Adipocyte (in vitro differentiated cells): ENCODE data around the gene SCP2D1.

Experiments used
- DNase-seq: peaks from one replicate; pipeline ENCODE4 v3.0.0-alpha.2; 2015; ENCODE audit warnings: low read depth
- H3K27me3 ChIP-seq: replicated peaks from 2 replicates; pipeline ENCODE4 v1.7.0; 2013; ENCODE audit warnings: mild to moderate bottlenecking, low read length, moderate library complexity; ENCODE audit not compliant: control insufficient read depth, insufficient read depth
- H3K36me3 ChIP-seq: 2 replicates; pipeline ENCODE4 v1.7.0; 2013; ENCODE audit warnings: low read length, mild to moderate bottlenecking, moderate library complexity; ENCODE audit not compliant: control insufficient read depth, insufficient read depth, severe bottlenecking
- H3K4me1 ChIP-seq: 2 replicates; pipeline ENCODE4 v1.7.0; 2013; ENCODE audit warnings: mild to moderate bottlenecking, low read length, moderate library complexity; ENCODE audit not compliant: control insufficient read depth, insufficient read depth
- H3K4me3 ChIP-seq: 2 replicates; pipeline ENCODE4 v1.7.0; 2013; ENCODE audit warnings: mild to moderate bottlenecking, low read length, moderate library complexity
- H3K9ac ChIP-seq: 2 replicates; pipeline ENCODE4 v1.7.0; 2013; ENCODE audit warnings: mild to moderate bottlenecking, low read length, moderate library complexity
- H3K9me3 ChIP-seq: 2 replicates; pipeline ENCODE4 v1.7.0; 2013; ENCODE audit warnings: mild to moderate bottlenecking, low read length, moderate library complexity; ENCODE audit not compliant: control insufficient read depth

The SCP2D1 gene

DNA sequence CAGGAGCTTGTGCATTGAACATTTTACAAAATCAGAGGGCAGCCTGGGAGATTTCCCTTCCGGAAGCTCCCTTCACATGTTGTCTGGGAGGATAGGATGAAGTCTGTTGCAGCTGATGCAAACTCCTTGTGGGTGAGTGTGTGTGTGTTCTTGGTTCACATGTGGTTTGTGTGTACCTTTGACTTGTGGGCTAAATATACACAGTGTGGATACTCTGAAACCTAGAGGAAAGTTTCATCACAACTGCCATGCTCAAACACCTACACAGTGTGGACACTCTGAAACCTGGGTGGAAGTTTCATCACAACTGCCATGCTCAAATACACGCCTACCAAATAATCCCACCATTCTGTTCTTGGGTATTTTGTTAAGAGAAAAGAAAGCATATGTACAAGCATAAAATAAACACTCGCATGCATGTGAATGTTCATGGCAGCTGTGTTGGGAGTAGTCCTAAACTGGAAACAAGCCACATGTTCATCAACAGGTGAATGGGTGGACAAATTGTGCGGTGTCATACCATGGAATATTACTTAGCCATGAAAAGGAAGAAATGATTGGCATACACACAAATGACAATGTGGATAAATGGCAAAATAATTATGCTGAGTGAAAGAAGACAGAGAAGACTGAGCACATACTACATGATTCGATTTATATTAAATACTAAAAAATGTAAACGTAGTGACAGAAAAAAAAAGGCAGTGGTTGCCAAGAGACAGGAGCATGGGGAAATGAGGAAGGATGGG, 1.8 kb downstream of the SCP2D1 start:
- DNase-seq = no peak
- H3K36me3 ChIP-seq = no peaks in the 10 kb centered on the region
- H3K4me3 ChIP-seq = no peak overlapping the region

DNA sequence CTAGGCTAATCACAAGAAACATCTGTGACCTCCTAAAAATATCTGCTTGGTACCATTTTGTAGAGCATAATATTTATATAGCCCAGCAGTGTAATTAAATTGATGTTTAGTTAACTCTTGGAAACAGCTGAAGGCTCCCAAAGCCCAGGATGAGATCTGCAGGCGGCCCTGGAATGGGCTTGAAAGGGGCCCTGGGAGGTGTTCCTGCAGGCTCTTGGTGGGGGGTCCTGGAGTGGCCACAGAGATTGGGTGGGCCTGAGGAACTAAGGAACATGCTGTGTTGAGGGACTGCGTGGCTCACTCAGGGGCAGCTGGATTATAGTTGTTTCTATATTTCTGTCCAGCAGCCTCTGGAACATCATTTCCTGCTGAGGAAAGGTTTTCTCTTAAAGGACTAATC, 9.2 kb downstream of the SCP2D1 start:
- DNase-seq = no peak
- Histone ChIP-seq H3K4me1 (no peaks in the 10 kb centered on the region), H3K36me3 (no peaks in the 10 kb centered on the region)

More for the DNA sequence above, 1.8 kb downstream of the SCP2D1 start:
- Histone ChIP-seq H3K4me1 (no peaks in the 10 kb centered on the region), H3K27me3 (peaks cover under 1% of the 10 kb centered on the region), H3K9ac (no peak overlapping the region), H3K9me3 (no peaks in the 10 kb centered on the region)

DNA sequence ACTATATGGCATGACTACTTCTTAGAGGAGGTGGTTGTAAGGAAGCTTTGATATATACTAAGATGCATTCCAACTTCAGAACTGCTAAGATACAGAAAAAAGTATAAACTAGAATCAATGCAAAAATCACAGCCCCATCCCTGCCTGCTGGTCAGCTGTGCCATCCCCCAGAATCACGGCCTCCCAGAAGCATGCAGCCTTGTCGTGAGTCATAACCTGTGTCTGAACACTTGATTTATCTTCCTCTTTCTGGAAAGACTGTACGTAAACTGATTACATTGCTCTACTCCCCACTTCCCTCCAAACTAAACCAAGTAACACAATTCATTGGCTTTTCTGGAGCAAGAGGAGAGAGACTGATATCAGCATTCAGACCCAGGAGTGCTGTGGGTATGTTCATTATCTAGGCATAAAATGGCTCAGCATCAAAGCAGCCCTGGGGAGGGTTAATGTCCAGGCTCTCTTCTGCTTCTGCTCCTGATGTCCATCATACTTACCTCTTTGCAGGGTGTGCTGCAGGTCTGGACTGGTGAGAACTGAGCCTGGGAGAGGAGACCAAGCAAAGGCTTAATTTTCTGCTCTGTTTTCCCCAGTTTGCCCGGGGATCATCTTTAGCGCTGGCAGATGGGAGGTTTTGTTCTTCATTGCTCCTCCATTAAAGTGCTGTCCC, 18.4 kb downstream of the SCP2D1 start:
- peak; percentile 10 for DNase-seq
- H3K36me3 ChIP-seq = no peaks in the 10 kb centered on the region
- peaks cover 3% of the 10 kb centered on the region for H3K9me3 ChIP-seq
- no peak overlapping the region for H3K9ac ChIP-seq
- H3K4me1 ChIP-seq = peaks cover 9% of the 10 kb centered on the region
- no peaks in the 10 kb centered on the region for H3K27me3 ChIP-seq
- no peak overlapping the region for H3K4me3 ChIP-seq

More for the DNA sequence above, 9.2 kb downstream of the SCP2D1 start:
- no peak overlapping the region for H3K9ac ChIP-seq
- H3K4me3 ChIP-seq = no peak overlapping the region
- peaks cover 2% of the 10 kb centered on the region for H3K9me3 ChIP-seq
- H3K27me3 ChIP-seq = peaks cover 6% of the 10 kb centered on the region

DNA sequence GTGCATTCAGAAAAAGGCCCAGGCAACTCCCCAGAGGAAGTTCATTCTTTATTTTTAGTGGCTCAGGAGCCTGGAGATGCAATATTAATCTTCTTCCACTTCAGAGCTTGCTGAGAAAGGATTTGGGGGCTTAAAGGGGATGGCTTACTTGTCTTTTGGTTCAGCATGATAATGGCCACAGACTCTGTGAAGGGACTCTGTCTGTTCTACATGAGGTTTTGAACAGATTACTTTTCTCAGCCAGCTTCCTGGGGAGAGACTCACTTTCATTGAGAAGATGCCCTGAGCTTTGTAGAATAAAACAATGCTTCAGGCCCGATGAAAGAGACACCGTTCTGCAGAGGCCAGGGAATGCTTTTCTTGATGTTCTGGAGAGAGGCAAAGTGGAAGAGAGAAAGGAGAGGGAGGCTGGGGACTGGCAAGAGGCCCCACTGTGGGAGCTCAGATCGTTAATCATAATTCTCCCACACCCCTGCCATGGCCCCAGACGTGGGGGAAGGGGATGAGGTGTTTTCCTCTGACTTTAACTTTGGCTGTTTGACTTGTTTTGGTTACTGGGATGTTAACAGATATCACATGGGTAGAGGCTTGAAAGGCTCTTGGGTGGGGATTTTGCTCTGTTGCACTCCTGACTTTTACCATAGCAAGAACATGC, 19.1 kb downstream of the SCP2D1 start:
- peaks cover 9% of the 10 kb centered on the region for H3K4me1 ChIP-seq
- no peak overlapping the region for H3K4me3 ChIP-seq
- H3K9me3 ChIP-seq = peaks cover 3% of the 10 kb centered on the region
- no peaks in the 10 kb centered on the region for H3K27me3 ChIP-seq
- H3K36me3 ChIP-seq = no peaks in the 10 kb centered on the region
- DNase-seq = no peak
- H3K9ac ChIP-seq = no peak overlapping the region

DNA sequence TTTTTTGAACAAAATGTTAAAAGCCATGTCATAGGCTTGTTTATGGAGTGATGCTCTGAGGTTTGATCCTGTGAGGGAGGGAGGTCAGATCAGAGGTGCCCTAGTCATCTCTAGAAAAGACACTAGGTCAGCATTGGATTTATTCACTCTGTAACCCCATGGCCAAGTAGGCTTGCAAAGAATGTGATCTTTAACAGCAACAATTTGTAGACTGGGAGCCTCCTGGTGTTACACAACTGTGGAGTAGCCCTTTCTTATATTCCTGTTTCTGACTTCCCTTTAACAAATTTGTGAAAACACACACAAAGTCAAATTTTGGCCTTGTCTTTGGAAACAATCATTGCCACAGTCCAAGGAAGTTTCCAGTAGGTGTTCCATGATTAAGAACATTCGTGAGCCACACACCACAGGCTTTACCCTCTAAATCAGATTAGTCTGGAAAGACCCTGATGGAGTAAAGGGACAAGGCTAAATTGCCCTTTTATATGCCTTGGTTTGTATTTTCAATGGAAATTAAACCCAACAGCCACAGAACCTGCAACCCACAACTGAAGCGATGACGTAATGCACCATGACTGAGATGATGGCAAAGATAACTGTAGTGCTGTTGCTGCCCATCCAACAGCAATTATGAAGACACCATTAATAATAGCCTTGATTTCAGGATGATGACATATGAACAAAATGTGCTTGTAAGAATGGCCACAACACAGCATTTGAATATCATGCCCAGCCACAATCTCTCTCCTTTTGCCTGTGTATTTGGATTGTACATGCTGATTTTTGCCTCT, 22.1 kb downstream of the SCP2D1 start:
- no peaks in the 10 kb centered on the region for H3K27me3 ChIP-seq
- no peaks in the 10 kb centered on the region for H3K36me3 ChIP-seq
- no peak overlapping the region for H3K4me3 ChIP-seq
- DNase-seq = no peak
- H3K9ac ChIP-seq = no peak overlapping the region
- H3K9me3 ChIP-seq = peaks cover 11% of the 10 kb centered on the region
- peaks cover 9% of the 10 kb centered on the region for H3K4me1 ChIP-seq

DNA sequence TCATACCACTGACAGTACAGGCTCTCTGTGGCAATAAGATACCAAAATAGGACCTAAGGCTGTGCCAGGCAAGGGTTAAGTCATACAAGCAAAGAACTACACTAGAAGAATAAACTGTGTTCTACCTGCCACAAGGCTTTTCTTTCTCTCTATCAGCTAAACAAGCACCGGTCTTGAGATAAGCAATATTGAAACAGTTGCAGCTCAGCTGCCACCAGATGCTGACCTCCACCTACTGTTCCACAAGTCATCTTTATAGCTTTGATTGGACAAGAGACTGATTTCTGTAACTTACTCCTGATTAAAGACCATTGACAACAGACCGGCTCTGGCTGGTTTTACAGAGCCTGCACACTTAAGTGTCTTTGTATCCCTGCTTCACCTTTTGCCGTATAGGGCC, 24.1 kb downstream of the SCP2D1 start:
- DNase-seq = no peak
- H3K27me3 ChIP-seq = peaks cover 5% of the 10 kb centered on the region

DNA sequence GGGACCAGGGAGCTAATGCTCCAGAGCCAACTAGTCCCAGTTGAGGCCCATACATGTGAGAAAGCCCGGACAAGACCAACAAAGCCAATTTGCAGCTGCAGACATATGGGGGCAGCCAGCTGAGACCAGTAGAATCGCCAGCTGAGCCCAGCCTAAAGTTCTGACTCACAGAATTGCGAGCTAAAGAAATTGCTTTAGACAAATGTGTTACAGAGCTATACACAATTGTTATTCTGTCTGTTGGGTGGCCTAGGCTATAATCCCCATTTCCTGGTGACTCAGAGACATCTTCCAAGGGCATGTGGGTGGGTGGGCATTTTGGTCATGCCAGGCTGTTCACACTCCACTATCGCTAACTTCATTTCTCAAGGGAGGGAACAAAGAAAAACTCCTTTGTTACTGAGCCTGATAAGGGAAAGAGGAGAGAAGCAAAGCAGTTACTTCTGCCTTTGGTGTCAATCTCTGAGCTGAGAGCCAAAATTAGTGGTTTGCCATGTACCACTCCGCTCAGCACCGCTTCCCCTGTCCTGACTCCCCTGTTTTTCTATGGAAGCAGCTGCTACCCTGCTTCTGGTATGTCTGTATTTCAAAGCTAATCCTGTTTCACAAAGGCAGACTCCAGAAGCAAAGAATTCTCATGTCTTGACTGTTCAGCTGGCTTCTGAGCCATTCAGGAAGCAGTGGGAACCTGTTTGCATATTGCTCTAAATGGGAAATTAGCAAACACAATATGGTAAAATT, 26.1 kb downstream of the SCP2D1 start:
- Histone ChIP-seq H3K4me1 (no peaks in the 10 kb centered on the region), H3K27me3 (peaks cover 8% of the 10 kb centered on the region)
- no peak for DNase-seq

More for the DNA sequence above, 24.1 kb downstream of the SCP2D1 start:
- no peak overlapping the region for H3K4me3 ChIP-seq
- peaks cover 11% of the 10 kb centered on the region for H3K9me3 ChIP-seq
- H3K9ac ChIP-seq = no peak overlapping the region
- H3K36me3 ChIP-seq = no peaks in the 10 kb centered on the region
- no peaks in the 10 kb centered on the region for H3K4me1 ChIP-seq

DNA sequence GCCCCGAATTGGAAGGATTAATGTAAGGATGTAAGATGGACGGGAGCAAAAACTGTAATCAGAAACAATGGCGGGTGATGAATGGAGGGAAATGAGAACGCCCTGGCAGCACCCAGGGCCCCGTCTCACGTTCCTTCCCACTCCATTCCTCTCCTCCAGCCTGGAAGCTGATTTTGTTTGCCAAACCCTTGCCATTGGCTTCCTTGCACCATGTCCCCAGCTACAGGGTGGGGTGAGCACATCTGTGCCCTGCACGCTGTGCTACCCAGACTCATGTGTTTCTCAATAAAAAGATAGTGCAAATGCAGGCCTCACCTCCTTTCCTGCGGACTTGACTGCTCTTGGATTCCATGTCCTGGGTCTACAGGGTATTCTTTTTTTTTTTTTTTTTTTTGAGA, 26.7 kb downstream of the SCP2D1 start:
- H3K9me3 ChIP-seq = peaks cover 7% of the 10 kb centered on the region
- H3K9ac ChIP-seq = no peak overlapping the region
- no peak overlapping the region for H3K4me3 ChIP-seq
- H3K4me1 ChIP-seq = no peaks in the 10 kb centered on the region
- peaks cover 9% of the 10 kb centered on the region for H3K27me3 ChIP-seq
- H3K36me3 ChIP-seq = no peaks in the 10 kb centered on the region
- no peak for DNase-seq

More for the DNA sequence above, 26.1 kb downstream of the SCP2D1 start:
- Histone ChIP-seq H3K4me3 (no peak overlapping the region), H3K9me3 (peaks cover 7% of the 10 kb centered on the region), H3K36me3 (no peaks in the 10 kb centered on the region), H3K9ac (no peak overlapping the region)

DNA sequence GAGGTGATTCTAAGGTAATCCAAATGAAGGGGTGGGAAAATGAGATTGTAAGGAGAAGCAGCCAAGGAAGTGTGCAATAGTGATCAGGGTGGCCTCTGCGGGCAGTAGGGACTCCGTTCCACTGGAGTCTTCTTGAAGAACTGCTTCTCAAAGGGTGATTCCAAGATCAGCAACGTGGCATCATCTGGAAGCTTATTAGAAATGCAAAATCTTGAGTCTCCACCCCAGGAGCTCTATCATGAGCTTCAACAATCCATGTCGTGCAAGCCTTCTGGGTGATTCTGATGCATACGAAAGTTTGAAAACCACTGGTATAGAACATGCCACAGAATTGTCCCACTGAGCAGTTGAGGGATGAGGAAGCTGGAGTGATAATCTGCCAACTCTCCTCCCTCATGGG, 31.4 kb downstream of the SCP2D1 start:
- no peak for DNase-seq
- H3K9ac ChIP-seq = no peak overlapping the region
- no peaks in the 10 kb centered on the region for H3K9me3 ChIP-seq
- H3K36me3 ChIP-seq = no peaks in the 10 kb centered on the region
- H3K4me1 ChIP-seq = no peaks in the 10 kb centered on the region
- peaks cover 16% of the 10 kb centered on the region for H3K27me3 ChIP-seq
- no peak overlapping the region for H3K4me3 ChIP-seq

DNA sequence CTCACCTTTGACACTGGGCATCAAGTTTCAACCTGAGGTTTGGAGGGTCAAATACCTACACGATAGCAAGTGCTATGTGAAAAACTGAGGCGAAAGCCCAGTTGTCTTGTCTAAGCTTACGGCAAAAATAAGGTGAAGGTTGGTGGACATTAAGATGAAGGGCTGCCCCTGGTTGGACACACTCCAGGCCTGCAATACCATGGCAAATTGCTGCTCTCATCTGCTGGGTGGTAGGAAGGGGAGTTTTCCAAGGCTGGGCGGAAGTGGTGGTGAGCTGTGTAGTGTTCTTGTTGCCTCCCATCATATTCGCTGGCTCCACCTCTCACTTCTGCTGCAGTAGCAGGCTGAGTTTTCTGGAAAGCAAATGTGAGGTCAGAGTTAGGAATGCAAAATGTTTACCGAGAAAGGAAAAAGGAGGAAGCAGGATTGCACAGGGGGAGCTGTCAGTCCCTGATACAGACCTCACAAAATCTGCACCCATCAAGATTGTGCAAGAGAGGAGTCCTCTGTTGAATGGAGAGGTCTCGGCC, 33.7 kb downstream of the SCP2D1 start:
- H3K27me3 ChIP-seq = peaks cover 22% of the 10 kb centered on the region
- no peaks in the 10 kb centered on the region for H3K36me3 ChIP-seq
- no peaks in the 10 kb centered on the region for H3K4me1 ChIP-seq
- no peak for DNase-seq
- H3K9ac ChIP-seq = no peak overlapping the region
- H3K9me3 ChIP-seq = no peaks in the 10 kb centered on the region
- H3K4me3 ChIP-seq = no peak overlapping the region
